ENCODE results near the gene AP4M1.
A peak's percentile ranks its signal among the peaks of the same experiment; 100 is the strongest.

Gene AP4M1

GRCh38 chr7:100085515-100085914 lies 15.9 kb upstream of the AP4M1 start:
- H2AFZ ChIP-seq (ENCODE audit: low read length): no peak overlapping the region
- WGBS, 2 donors (ENCODE audit: extremely low coverage in 2 of 2, insufficient read length in 2 of 2, insufficient replicate concordance in 1 of 2): no CpG with 5 or more reads among the region's 3 CpGs
- H3K4me2 ChIP-seq (ENCODE audit: insufficient read depth, low read length, poor library complexity, severe bottlenecking): no peak overlapping the region
- H3K79me1 ChIP-seq (ENCODE audit: low read depth, low read length): peaks cover 2% of the 10 kb centered on the region
- no peaks in the 10 kb centered on the region for H3K9me3 ChIP-seq (replicated peaks in 1 of 2; ENCODE audit: control insufficient read depth in 2 of 2, insufficient read depth in 1 of 2, low read depth in 1 of 2, low read length in 2 of 2)
- no peak overlapping the region for H2AK5ac ChIP-seq (ENCODE audit: low read depth, low read length)
- no peak overlapping the region for H3K27ac ChIP-seq (replicated peaks; ENCODE audit: low read length)
- no peak overlapping the region for H3K9ac ChIP-seq (ENCODE audit: low read depth, low read length, poor library complexity)
- H4K91ac ChIP-seq (ENCODE audit: low read depth, low read length, poor library complexity): no peak overlapping the region
- no peak overlapping the region for H3K4me3 ChIP-seq (ENCODE audit: low read length in 2 of 2)
- DNase-seq (ENCODE audit: low spot score): no peak
- no peak overlapping the region for H4K8ac ChIP-seq (ENCODE audit: low read depth, low read length)
- H3K4ac ChIP-seq (ENCODE audit: low read length): no peak overlapping the region
- peaks cover 7% of the 10 kb centered on the region in 2 donors for H3K4me1 ChIP-seq (ENCODE audit: control insufficient read depth in 2 of 2, insufficient read depth in 1 of 2, low read depth in 1 of 2, low read length in 2 of 2)
- H2BK120ac ChIP-seq (ENCODE audit: low read depth, low read length): no peak overlapping the region
- H2BK5ac ChIP-seq (ENCODE audit: low read length): no peak overlapping the region
- peaks cover 3 to 4% of the 10 kb centered on the region in 2 donors for H3K36me3 ChIP-seq (replicated peaks in 1 of 2; ENCODE audit: control insufficient read depth in 2 of 2, insufficient read depth in 2 of 2, low read length in 2 of 2)
- H2BK12ac ChIP-seq (ENCODE audit: low read length): no peak overlapping the region
- H3K27me3 ChIP-seq (ENCODE audit: control insufficient read depth in 3 of 3, insufficient read depth in 3 of 3, low read depth in 1 of 3, low read length in 3 of 3): peaks cover 0 to 2% (median 0%) of the 10 kb centered on the region in 3 experiments
- H3K18ac ChIP-seq (ENCODE audit: low read length): no peak overlapping the region
- H3K23ac ChIP-seq (ENCODE audit: low read depth, low read length, poor library complexity): no peak overlapping the region
- H2BK15ac ChIP-seq (ENCODE audit: low read length): no peak overlapping the region
- H3K14ac ChIP-seq (ENCODE audit: low read length): no peak overlapping the region

GRCh38 chr7:100087055-100087750 lies 14.2 kb upstream of the AP4M1 start:
- Histone ChIP-seq H3K4ac (ENCODE audit: low read length) (no peak overlapping the region), H2BK15ac (ENCODE audit: low read length) (no peak overlapping the region), H4K8ac (ENCODE audit: low read depth, low read length) (no peak overlapping the region), H2AFZ (ENCODE audit: low read length) (no peak overlapping the region), H2AK5ac (ENCODE audit: low read depth, low read length) (no peak overlapping the region), H3K9ac (ENCODE audit: low read depth, low read length, poor library complexity) (no peak overlapping the region), H3K27ac (replicated peaks; ENCODE audit: low read length) (no peak overlapping the region), H3K79me1 (ENCODE audit: low read depth, low read length) (no peaks in the 10 kb centered on the region), H3K9me3 (replicated peaks in 1 of 2; ENCODE audit: control insufficient read depth in 2 of 2, insufficient read depth in 1 of 2, low read depth in 1 of 2, low read length in 2 of 2) (no peaks in the 10 kb centered on the region), H2BK120ac (ENCODE audit: low read depth, low read length) (no peak overlapping the region), H3K36me3 (replicated peaks in 1 of 2; ENCODE audit: control insufficient read depth in 2 of 2, insufficient read depth in 2 of 2, low read length in 2 of 2) (peaks cover 17 to 21% of the 10 kb centered on the region in 2 donors), H3K14ac (ENCODE audit: low read length) (no peak overlapping the region), H2BK5ac (ENCODE audit: low read length) (no peak overlapping the region), H3K18ac (ENCODE audit: low read length) (no peak overlapping the region), H3K4me3 (ENCODE audit: low read length in 2 of 2) (no peak overlapping the region), H3K4me2 (ENCODE audit: insufficient read depth, low read length, poor library complexity, severe bottlenecking) (no peak overlapping the region), H2BK12ac (ENCODE audit: low read length) (no peak overlapping the region), H3K27me3 (ENCODE audit: control insufficient read depth in 3 of 3, insufficient read depth in 3 of 3, low read depth in 1 of 3, low read length in 3 of 3) (peaks cover 0 to 2% (median 0%) of the 10 kb centered on the region in 3 experiments), H4K91ac (ENCODE audit: low read depth, low read length, poor library complexity) (no peak overlapping the region), H3K23ac (ENCODE audit: low read depth, low read length, poor library complexity) (no peak overlapping the region), H3K4me1 (ENCODE audit: control insufficient read depth in 2 of 2, insufficient read depth in 1 of 2, low read depth in 1 of 2, low read length in 2 of 2) (peaks cover 5 to 7% of the 10 kb centered on the region in 2 donors)
- DNase-seq (ENCODE audit: low spot score): no peak
- WGBS, 2 donors (ENCODE audit: extremely low coverage in 2 of 2, insufficient read length in 2 of 2, insufficient replicate concordance in 1 of 2): no CpG with 5 or more reads among the region's 10 CpGs

GRCh38 chr7:100088095-100088620 lies 13.3 kb upstream of the AP4M1 start:
- Histone ChIP-seq H3K18ac (ENCODE audit: low read length) (peak overlapping the region; percentile 50), H2BK5ac (ENCODE audit: low read length) (peak overlapping the region; percentile 77), H3K4me1 (ENCODE audit: control insufficient read depth in 2 of 2, insufficient read depth in 1 of 2, low read depth in 1 of 2, low read length in 2 of 2) (peaks cover 0 to 5% of the 10 kb centered on the region in 2 donors), H3K9me3 (replicated peaks in 1 of 2; ENCODE audit: control insufficient read depth in 2 of 2, insufficient read depth in 1 of 2, low read depth in 1 of 2, low read length in 2 of 2) (no peaks in the 10 kb centered on the region), H3K4ac (ENCODE audit: low read length) (peak overlapping the region; percentile 58), H3K9ac (ENCODE audit: low read depth, low read length, poor library complexity) (peak overlapping the region; percentile 95), H2AK5ac (ENCODE audit: low read depth, low read length) (peak overlapping the region; percentile 90), H3K4me3 (ENCODE audit: low read length in 2 of 2) (peak overlapping the region; percentile 95), H3K4me2 (ENCODE audit: insufficient read depth, low read length, poor library complexity, severe bottlenecking) (peak overlapping the region; percentile 74), H3K27me3 (ENCODE audit: control insufficient read depth in 3 of 3, insufficient read depth in 3 of 3, low read depth in 1 of 3, low read length in 3 of 3) (peaks cover 0 to 2% (median 0%) of the 10 kb centered on the region in 3 experiments), H3K14ac (ENCODE audit: low read length) (no peak overlapping the region), H2BK12ac (ENCODE audit: low read length) (no peak overlapping the region), H3K79me1 (ENCODE audit: low read depth, low read length) (no peaks in the 10 kb centered on the region), H3K27ac (replicated peaks; ENCODE audit: low read length) (peak overlapping the region; percentile 73), H3K23ac (ENCODE audit: low read depth, low read length, poor library complexity) (no peak overlapping the region), H3K36me3 (replicated peaks in 1 of 2; ENCODE audit: control insufficient read depth in 2 of 2, insufficient read depth in 2 of 2, low read length in 2 of 2) (peaks cover 25 to 30% of the 10 kb centered on the region in 2 donors), H2BK15ac (ENCODE audit: low read length) (no peak overlapping the region), H4K8ac (ENCODE audit: low read depth, low read length) (no peak overlapping the region), H2BK120ac (ENCODE audit: low read depth, low read length) (no peak overlapping the region), H4K91ac (ENCODE audit: low read depth, low read length, poor library complexity) (no peak overlapping the region), H2AFZ (ENCODE audit: low read length) (peak overlapping the region; percentile 91)
- no peak for DNase-seq (ENCODE audit: low spot score)
- no CpG with 5 or more reads among the region's 11 CpGs for WGBS, 2 donors (ENCODE audit: extremely low coverage in 2 of 2, insufficient read length in 2 of 2, insufficient replicate concordance in 1 of 2)

Data from neuronal stem cell (in vitro differentiated cells).